NB4 (cell line): ENCODE data around the gene ANKRD53.
"Not testable (repeated sequence)": the region's sequence is repeated elsewhere in the genome, so short reads cannot be mapped to it uniquely, and the experiment has no call there.

Experiments used
- DNase-seq: peaks from one replicate; pipeline ENCODE4 v3.0.0; 2010; ENCODE audit warnings: low read depth
- H3K4me3 ChIP-seq: one replicate; pipeline ENCODE4 v1.5.1; 2011; ENCODE audit warnings: mild to moderate bottlenecking, low read depth, low read length, moderate library complexity
- CTCF ChIP-seq: IDR thresholded peaks from one replicate; pipeline ENCODE4 v1.5.1; 2012; ENCODE audit warnings: low read depth, low read length
- MAX ChIP-seq: IDR thresholded peaks from 2 replicates; pipeline ENCODE4 v1.6.1; 2011; ENCODE audit warnings: low read depth, low read length
- MYC ChIP-seq: IDR thresholded peaks from 2 replicates; pipeline ENCODE4 v1.6.1; 2011; ENCODE audit warnings: low read depth, low read length
- POLR2A ChIP-seq: IDR thresholded peaks from 2 replicates; pipeline ENCODE4 v1.6.1; 2011; ENCODE audit warnings: mild to moderate bottlenecking; ENCODE audit not compliant: insufficient read length; ENCODE audit errors: extremely low read depth

Gene ANKRD53

GRCh38 chr2:70992945-70993853, 14.8 kb downstream of the ANKRD53 start:
- peak overlapping the region; percentile 97 for H3K4me3 ChIP-seq
- peak; percentile 35 for DNase-seq
- TF ChIP-seq MAX: no peak
- no peak for TF ChIP-seq POLR2A
- TF ChIP-seq MYC: no peak
- TF ChIP-seq CTCF: no peak

GRCh38 chr2:70994009-70994698, 15.7 kb downstream of the ANKRD53 start:
- peak overlapping the region; percentile 97 for H3K4me3 ChIP-seq
- TF ChIP-seq MYC: no peak
- DNase-seq: peak; percentile 54

- peak; percentile 95 for DNase-seq
- TF ChIP-seq MYC (no peak; the same call in 1 of the 2 replicates), POLR2A (no peak), CTCF (peak; percentile 73), MAX (0 out of 2 replicates have a peak, but pooled peaks have one; percentile 10)
- H3K4me3 ChIP-seq: peak within 1 kb of the TSS; percentile 97
Measured at GRCh38 chr2:70994699-70995425, 16.4 kb downstream of the ANKRD53 start, which contains the start of gene TEX261. TSS of gene TEX261 (minus strand) at chr2:70994873. CDS start at chr2:70994757, 116 bp downstream.

GRCh38 chr2:70995426-70995729, 16.9 kb downstream of the ANKRD53 start:
- DNase-seq: peak; percentile 74
- H3K4me3 ChIP-seq: peak overlapping the region; percentile 75
- TF ChIP-seq MYC (no peak), POLR2A (no peak), CTCF (peak; percentile 43), MAX (no peak)

GRCh38 chr2:70998885-70999284, 20.5 kb downstream of the ANKRD53 start:
- H3K4me3 ChIP-seq, DNase-seq: not testable (repeated sequence)

GRCh38 chr2:70999362-70999761, 20.9 kb downstream of the ANKRD53 start:
- DNase-seq: no peak
- H3K4me3 ChIP-seq: no peak overlapping the region
- TF ChIP-seq CTCF (no peak), MAX (no peak), POLR2A (no peak), MYC (no peak)

GRCh38 chr2:70999931-71000330, 21.5 kb downstream of the ANKRD53 start:
- not testable (repeated sequence) for DNase-seq, H3K4me3 ChIP-seq
